H1 (cell line): Measurements from ENCODE around the gene C17orf50. TPM values are rescaled to one million over a fixed set of nuclear protein-coding genes. Genes with fewer than 3 reads are reported as not detected.

Experiments used
- CTCF ChIA-PET: fragments of 300-600 bp; sonication (Branson Sonifier 250); formaldehyde crosslinking; loops from one replicate; lab custom pipeline; 2021; ENCODE audit not compliant: partially characterized antibody; lab: Charles Lee
- POLR2A ChIA-PET: fragments of 300-600 bp; sonication (Branson Sonifier 250); formaldehyde crosslinking; loops from one replicate; lab custom pipeline; 2021; ENCODE audit warnings: inconsistent platforms; ENCODE audit not compliant: partially characterized antibody; lab: Charles Lee
- DNase-seq, 2 experiments: peaks; one replicate each; pipeline versions ENCODE4 v3.0.0 to v3.0.0-alpha.2; 2010 to 2022; ENCODE audit warnings: low spot score in 2 of 2, low read depth in 1 of 2, mixed read lengths in 1 of 2
- FAIRE-seq: peaks from 2 replicates; lab custom pipeline; 2011; peaks lifted over from hg19 to GRCh38; lab: Jason Lieb, UNC
- H2AFZ ChIP-seq: 2 replicates; pipeline ENCODE4 v1.8.1; 2012; ENCODE audit warnings: low read length, inconsistent platforms
- H2AK5ac ChIP-seq: 2 replicates; pipeline ENCODE4 v1.6.1; 2013; ENCODE audit warnings: low read depth, low read length
- H2BK120ac ChIP-seq: replicated peaks from 2 replicates; pipeline ENCODE3; 2013; ENCODE audit warnings: low read depth, low read length, inconsistent platforms
- H2BK12ac ChIP-seq: 2 replicates; pipeline ENCODE4 v1.6.1; 2013; ENCODE audit warnings: low read depth, low read length
- H2BK15ac ChIP-seq: 2 replicates; pipeline ENCODE4 v1.6.1; 2013; ENCODE audit warnings: low read length
- H2BK20ac ChIP-seq: 2 replicates; pipeline ENCODE4 v1.6.1; 2013; ENCODE audit warnings: low read length
- H2BK5ac ChIP-seq: 2 replicates; pipeline ENCODE4 v1.6.1; 2013; ENCODE audit warnings: low read depth, low read length
- H3K14ac ChIP-seq: 2 replicates; pipeline ENCODE4 v1.6.1; 2013; ENCODE audit warnings: inconsistent platforms; ENCODE audit not compliant: insufficient read length
- H3K18ac ChIP-seq: 2 replicates; pipeline ENCODE4 v1.6.1; 2013; ENCODE audit warnings: low read length; ENCODE audit errors: extremely low read depth
- H3K23ac ChIP-seq: 2 replicates; pipeline ENCODE4 v1.6.1; 2013; ENCODE audit warnings: inconsistent platforms; ENCODE audit not compliant: insufficient read length
- H3K23me2 ChIP-seq: 2 replicates; pipeline ENCODE4 v1.6.1; 2013; ENCODE audit warnings: low read depth, low read length
- H3K27ac ChIP-seq: 2 replicates; pipeline ENCODE4 v1.6.1; 2011; ENCODE audit warnings: low read depth, low read length, inconsistent platforms
- H3K27me3 ChIP-seq, 4 experiments: replicated peaks in 1 of 4; 1 replicate in 1 of 4; 2 replicates in 3 of 4; pipeline versions ENCODE4 v1.6.1 to v1.8.1; 2011 to 2013; ENCODE audit warnings: low read length in 3 of 4, mild to moderate bottlenecking in 3 of 4, inconsistent platforms in 2 of 4, mixed read lengths in 2 of 4, moderate library complexity in 1 of 4; ENCODE audit not compliant: control insufficient read depth in 3 of 4, insufficient read depth in 3 of 4; ENCODE audit errors: extremely low read depth in 1 of 4
- H3K36me3 ChIP-seq, 4 experiments: 2 replicates each; pipeline versions ENCODE4 v1.6.1 to v1.8.1; 2011 to 2013; ENCODE audit warnings: mild to moderate bottlenecking in 4 of 4, low read length in 3 of 4, moderate library complexity in 2 of 4, control low read depth in 1 of 4, inconsistent platforms in 1 of 4; ENCODE audit not compliant: insufficient read depth in 4 of 4, control insufficient read depth in 2 of 4
- H3K4ac ChIP-seq: replicated peaks from 2 replicates; pipeline ENCODE3; 2013; ENCODE audit warnings: low read length, low read depth, mixed read lengths, inconsistent platforms; ENCODE audit not compliant: insufficient read length
- H3K4me1 ChIP-seq, 4 experiments: replicated peaks in 1 of 4; 1 replicate in 1 of 4; 2 replicates in 3 of 4; pipeline versions ENCODE4 v1.6.1 to v1.8.1; 2011 to 2013; ENCODE audit warnings: low read length in 3 of 4, inconsistent platforms in 2 of 4, mixed read lengths in 1 of 4; ENCODE audit not compliant: insufficient read depth in 4 of 4, control insufficient read depth in 3 of 4
- H3K4me2 ChIP-seq, 2 experiments: 2 replicates each; pipeline versions ENCODE4 v1.6.1 to v1.8.1; 2011 to 2013; ENCODE audit warnings: low read depth in 2 of 2, low read length in 2 of 2, control low read depth in 1 of 2, inconsistent platforms in 1 of 2, mild to moderate bottlenecking in 1 of 2; ENCODE audit not compliant: insufficient read depth in 1 of 2
- H3K4me3 ChIP-seq, 4 experiments: fragments of 200-600, 300-600 bp in 1 of 4; sonication (generic), shearing (Covaris generic), sonication (Bioruptor Twin) in 1 of 4; 2 replicates each; pipeline versions ENCODE4 v1.5.1 to v1.8.1; 2011 to 2016; ENCODE audit warnings: low read length in 4 of 4, low read depth in 3 of 4, control low read depth in 2 of 4, inconsistent platforms in 2 of 4, mild to moderate bottlenecking in 2 of 4, mixed read lengths in 1 of 4, moderate library complexity in 1 of 4; ENCODE audit not compliant: insufficient read depth in 2 of 4; ENCODE audit errors: extremely low read depth in 1 of 4
- H3K56ac ChIP-seq: replicated peaks from 2 replicates; pipeline ENCODE3; 2013; ENCODE audit warnings: low read depth, mild to moderate bottlenecking, mixed read lengths, low read length, inconsistent platforms; ENCODE audit not compliant: insufficient read length
- H3K79me1 ChIP-seq: 2 replicates; pipeline ENCODE4 v1.6.1; 2013; ENCODE audit warnings: low read depth, low read length, control low read depth
- H3K79me2 ChIP-seq, 2 experiments: 2 replicates each; pipeline versions ENCODE4 v1.6.1 to v1.8.1; 2012 to 2013; ENCODE audit warnings: low read length in 2 of 2, mild to moderate bottlenecking in 2 of 2, inconsistent platforms in 1 of 2; ENCODE audit not compliant: insufficient read depth in 2 of 2, control insufficient read depth in 1 of 2
- H3K9ac ChIP-seq, 4 experiments: replicated peaks in 1 of 4; 1 replicate in 1 of 4; 2 replicates in 3 of 4; pipeline versions ENCODE4 v1.6.1 to v1.8.1; 2011 to 2013; ENCODE audit warnings: low read depth in 3 of 4, low read length in 3 of 4, control low read depth in 2 of 4, mild to moderate bottlenecking in 2 of 4, moderate library complexity in 2 of 4, inconsistent platforms in 1 of 4; ENCODE audit errors: extremely low read depth in 1 of 4
- H3K9me3 ChIP-seq, 2 experiments: 2 replicates each; pipeline versions ENCODE4 v1.6.1 to v1.8.1; 2012 to 2013; ENCODE audit warnings: mild to moderate bottlenecking in 2 of 2, moderate library complexity in 2 of 2, control low read depth in 1 of 2, inconsistent platforms in 1 of 2, low read depth in 1 of 2, low read length in 1 of 2, mixed read lengths in 1 of 2; ENCODE audit not compliant: insufficient read depth in 2 of 2
- H4K20me1 ChIP-seq, 2 experiments: replicated peaks in 1 of 2; 2 replicates each; pipeline versions ENCODE3 to v1.8.1; 2011 to 2013; ENCODE audit warnings: inconsistent platforms in 2 of 2, low read length in 2 of 2, mild to moderate bottlenecking in 1 of 2; ENCODE audit not compliant: insufficient read depth in 2 of 2, control insufficient read depth in 1 of 2
- H4K5ac ChIP-seq: 2 replicates; pipeline ENCODE4 v1.6.1; 2013; ENCODE audit warnings: low read length, low read depth, mixed read lengths, inconsistent platforms; ENCODE audit not compliant: insufficient read length
- H4K8ac ChIP-seq: 2 replicates; pipeline ENCODE4 v1.8.0; 2013; ENCODE audit warnings: mild to moderate bottlenecking, moderate library complexity, low read length, inconsistent platforms; ENCODE audit not compliant: insufficient read depth; ENCODE audit errors: extremely low read depth
- H4K91ac ChIP-seq: replicated peaks from 2 replicates; pipeline ENCODE3; 2013; ENCODE audit warnings: low read length, mixed read lengths, inconsistent platforms; ENCODE audit not compliant: insufficient read length
- POLR2A ChIP-seq, 2 experiments: IDR thresholded peaks; 1 replicate in 1 of 2; 2 replicates in 1 of 2; pipeline ENCODE4 v1.6.1; 2011; ENCODE audit warnings: low read depth in 2 of 2, low read length in 2 of 2, mild to moderate bottlenecking in 2 of 2; ENCODE audit errors: control extremely low read depth in 1 of 2
- TBP ChIP-seq: IDR thresholded peaks from 2 replicates; pipeline ENCODE4 v1.6.1; 2011; ENCODE audit warnings: low read depth, low read length, improper control_type of control experiment
- WGBS, 2 experiments: shearing (Covaris generic) in 1 of 2; methylation state at CpG; one replicate each; pipeline versions ENCODE4 v1.1.6 to v1.1.7; 2013 to 2015; ENCODE audit warnings: low lambda C conversion rate in 2 of 2, mixed read lengths in 2 of 2, inconsistent platforms in 1 of 2, low coverage in 1 of 2, missing lambda C conversion rate in 1 of 2; ENCODE audit not compliant: insufficient replicate concordance in 2 of 2, insufficient coverage in 1 of 2, insufficient read length in 1 of 2; ENCODE audit errors: extremely low coverage in 1 of 2, missing lambda C conversion rate in 1 of 2; 5-methylcytosine and 5-hydroxymethylcytosine counted together
- polyA plus RNA-seq, 7 experiments: library from polyadenylated mRNA; depleted of rRNA in 3 of 7; stranded (reverse) in 5 of 7; unstranded in 2 of 7; fragments of >200 nt in 5 of 7; fragments of 200-250 nt in 2 of 7; gene quantifications; 1 replicate in 5 of 7; 2 replicates in 1 of 7; 4 replicates in 1 of 7; pipeline versions ENCODE4 v1.2.1 to v1.2.3, GENCODE V29; 2011 to 2013; ENCODE audit warnings: missing spikeins in 2 of 7, mixed read lengths in 2 of 7
- total RNA-seq: library from RNA; stranded (reverse); fragmentation: NEBNext Ultra II Directional; extraction: Animal tissue kit (Norgen Biotek cat#: 25700); gene quantifications from 2 replicates; pipeline ENCODE4 v1.2.1, GENCODE V29; 2021

C17orf50 gene
- total and polyA plus RNA-seq, 2 of the 8 experiments (the other 6 are each of a cell fraction or from before 2014, with no cell fraction given): 0.12 TPM; not detected in 1

DNA sequence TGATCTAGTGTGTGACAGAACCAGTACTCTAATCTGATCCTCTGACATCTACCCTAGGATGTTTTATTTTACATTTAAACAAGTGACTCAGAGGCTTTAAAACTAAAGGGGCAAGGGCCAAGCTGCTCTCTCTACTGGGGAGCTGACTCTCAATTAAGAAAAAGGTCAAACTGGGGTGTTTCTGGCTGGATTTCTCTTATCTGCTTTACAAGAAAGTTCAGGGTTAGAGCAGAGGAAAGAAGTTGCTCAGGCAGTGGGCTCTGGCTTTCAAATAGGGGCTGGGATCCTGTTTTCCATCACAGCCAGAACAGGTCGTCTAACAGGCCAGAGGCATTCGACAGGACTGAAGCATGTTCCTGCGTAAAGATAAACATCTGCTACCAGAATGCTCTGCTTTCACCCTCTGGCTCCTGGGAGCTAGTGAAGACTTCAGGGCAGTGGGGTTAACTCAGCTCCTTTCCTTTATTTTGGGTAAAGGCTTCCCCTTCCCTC is 26.3 kb downstream of the C17orf50 start:
- Histone ChIP-seq H3K56ac (no peak overlapping the region), H3K9ac (no peak overlapping the region), H4K8ac (no peak overlapping the region; the same call in 1 of the 2 replicates), H3K36me3 (no peaks in the 10 kb centered on the region; a peak in 1 of 8 replicates), H3K4me1 (peaks cover 0 to 2% (median 0%) of the 10 kb centered on the region in 4 experiments; a peak in 1 of 7 replicates), H3K4me2 (no peak overlapping the region), H3K27ac (no peak overlapping the region), H3K14ac (no peak overlapping the region), H4K91ac (no peak overlapping the region), H4K20me1 (no peaks in the 10 kb centered on the region), H3K23me2 (no peaks in the 10 kb centered on the region), H2BK120ac (no peak overlapping the region), H3K4ac (no peak overlapping the region), H3K79me2 (no peaks in the 10 kb centered on the region), H4K5ac (no peak overlapping the region), H2AFZ (0 out of 2 replicates have a peak overlapping the region, but pooled peaks have one; percentile 67), H3K23ac (no peak overlapping the region), H3K18ac (no peak overlapping the region), H3K4me3 (no peak overlapping the region), H2AK5ac (no peak overlapping the region), H3K9me3 (no peaks in the 10 kb centered on the region), H3K79me1 (no peaks in the 10 kb centered on the region), H2BK15ac (no peak overlapping the region), H2BK20ac (no peak overlapping the region), H3K27me3 (peaks cover 0 to 4% (median 0%) of the 10 kb centered on the region in 4 experiments; a peak in 3 of 7 replicates), H2BK12ac (no peak overlapping the region), H2BK5ac (no peak overlapping the region)
- TF ChIP-seq TBP: no peak
- no peak for TF ChIP-seq POLR2A (IDR thresholded peaks at IDR 0.05; ENCODE audit: control extremely low read depth in 1 of 2, low read depth in 2 of 2, low read length in 2 of 2)
- WGBS, 2 experiments: 77% methylated on average over 3 of the region's 3 CpGs; no CpG with 5 or more reads in 1 of the 2 experiments
- POLR2A ChIA-PET: interaction anchor here (0.6 to 2.3 kb wide), 2 partner anchors 9 to 22 kb away, joined by 3 to 9 read pairs; partner anchors contain the start of gene TAF15
- CTCF ChIA-PET: interaction anchor here (0.6 to 17.5 kb wide), 3 partner anchors 18 to 117 kb away, joined by 3 to 247 read pairs (median 22); no protein-coding TSS in a partner anchor
- FAIRE-seq (no peak), DNase-seq (no peak)
